K562 (cell line): Measurements from ENCODE around the gene SH3BP2. TPM values are rescaled to one million over a fixed set of nuclear protein-coding genes. Genes with fewer than 3 reads are reported as not detected.
A peak's percentile ranks its signal among the peaks of the same experiment; 100 is the strongest.

ENCODE experiments used
- BCL6 ChIP-seq: fragments of 250-450 bp; sonication (Bioruptor Pico); IDR thresholded peaks from 2 replicates; pipeline ENCODE4 v1.4.0; 2020
- CBX3 ChIP-seq, 2 experiments: IDR thresholded peaks; 1 replicate in 1 of 2; 2 replicates in 1 of 2; pipeline ENCODE4 v1.6.1; 2012; ENCODE audit warnings: inconsistent platforms in 2 of 2, low read length in 2 of 2, borderline replicate concordance in 1 of 2, control low read depth in 1 of 2
- EGR1 ChIP-seq: fragments of 450-650 bp; conservative IDR thresholded peaks from 2 replicates; pipeline ENCODE4 v1.6.1; 2017; ENCODE audit warnings: mild to moderate bottlenecking
- HDAC2 ChIP-seq: fragments of 450-650 bp; IDR thresholded peaks from 2 replicates; pipeline ENCODE4 v1.6.1; 2016; ENCODE audit warnings: mild to moderate bottlenecking
- HNRNPLL ChIP-seq: fragments of 200-400 bp; formaldehyde crosslinking; IDR thresholded peaks from 2 replicates; pipeline ENCODE4 v1.6.1; 2017; ENCODE audit warnings: low read length, low read depth, mild to moderate bottlenecking; ENCODE audit not compliant: poor library complexity, severe bottlenecking
- PML ChIP-seq: IDR thresholded peaks from 2 replicates; pipeline ENCODE4 v1.6.1; 2012; ENCODE audit warnings: low read length, inconsistent platforms
- POLR2G ChIP-seq: fragments of 200-400 bp; formaldehyde crosslinking; IDR thresholded peaks from 2 replicates; pipeline ENCODE4 v1.6.1; 2017; ENCODE audit warnings: low read depth, mild to moderate bottlenecking, antibody characterized with exemption, low read length, moderate library complexity
- TAF1 ChIP-seq: IDR thresholded peaks from 2 replicates; pipeline ENCODE4 v1.6.1; 2011; ENCODE audit warnings: mild to moderate bottlenecking, low read length, moderate library complexity; ENCODE audit not compliant: insufficient read depth, control insufficient read depth, severe bottlenecking; ENCODE audit errors: extremely low read depth
- XRCC4 ChIP-seq: IDR thresholded peaks from one replicate; pipeline ENCODE4 v1.6.1; 2011; ENCODE audit not compliant: insufficient read depth, insufficient read length; ENCODE audit errors: extremely low read depth
- ZNF224 ChIP-seq: sonication (generic); formaldehyde crosslinking; IDR thresholded peaks from 2 replicates; pipeline ENCODE4 v1.8.0; 2022; ENCODE audit warnings: mild to moderate bottlenecking, missing genetic modification reagents
- ZNF584 ChIP-seq: fragments of 200-800 bp; sonication (Bioruptor generic); IDR thresholded peaks from 2 replicates; pipeline ENCODE4 v1.6.1; 2016; ENCODE audit warnings: low read depth, mild to moderate bottlenecking, missing genetic modification characterization, missing compliant biosample characterization
- ZNF780A ChIP-seq: fragments of 250-450 bp; sonication (Bioruptor Pico); IDR thresholded peaks from 2 replicates; pipeline ENCODE4 v1.5.0; 2021; ENCODE audit warnings: mild to moderate bottlenecking
- polyA plus RNA-seq, 8 experiments: library from polyadenylated mRNA; depleted of rRNA in 4 of 8; stranded (reverse) in 5 of 8; unstranded in 3 of 8; fragments of >200 nt; fragmentation: Nextera tagmentation in 2 of 8; fragmentation: Illumina TruSeq in 1 of 8; extraction: Ambion mirVana in 2 of 8; extraction: Trizol in 1 of 8; gene quantifications; 2 replicates each; pipeline versions ENCODE4 v1.2.1 to v1.2.3, GENCODE V29; 2011 to 2014; ENCODE audit warnings: inconsistent platforms in 1 of 8, missing spikeins in 1 of 8
- total RNA-seq, 7 experiments: library from RNA; depleted of rRNA in 6 of 7; stranded (reverse); fragments of >200 nt in 6 of 7; fragmentation: Illumina TruSeq in 2 of 7; extraction: Trizol in 2 of 7; gene quantifications; 2 replicates each; pipeline versions ENCODE4 v1.2.1 to v1.2.3, GENCODE V29; 2011 to 2021; ENCODE audit warnings: low replicate concordance in 1 of 7
- TF ChIP-seq, protein P1 (sequence below): sonication (generic); formaldehyde crosslinking; IDR thresholded peaks from 2 replicates; pipeline ENCODE4 v1.8.0; 2022; ENCODE audit warnings: mild to moderate bottlenecking, missing genetic modification reagents
- TF ChIP-seq, protein P2 (sequence below): fragments of 250-450 bp; sonication (Bioruptor Pico); IDR thresholded peaks from 2 replicates; pipeline ENCODE4 v1.4.0; 2020; ENCODE audit warnings: mild to moderate bottlenecking, moderate library complexity, borderline replicate concordance
- TF ChIP-seq, protein P3 (sequence below): fragments of 450-650 bp; IDR thresholded peaks from 2 replicates; pipeline ENCODE4 v1.6.1; 2016; ENCODE audit warnings: mild to moderate bottlenecking
- TF ChIP-seq, protein P4 (sequence below): fragments of 250-450 bp; sonication (Bioruptor Pico); IDR thresholded peaks from 2 replicates; pipeline ENCODE4 v1.4.0; 2020; ENCODE audit warnings: mild to moderate bottlenecking, moderate library complexity
- TF ChIP-seq, protein P5 (sequence below): fragments of 200-800 bp; sonication (Bioruptor generic); IDR thresholded peaks from 2 replicates; pipeline ENCODE4 v1.6.1; 2017; ENCODE audit warnings: missing genetic modification characterization, missing compliant biosample characterization

Gene SH3BP2
- total and polyA plus RNA-seq, 9 of the 15 experiments (the other 6 are each of a cell fraction or from before 2014, with no cell fraction given): 0.34 to 16.0 (median 5.1) TPM

DNA sequence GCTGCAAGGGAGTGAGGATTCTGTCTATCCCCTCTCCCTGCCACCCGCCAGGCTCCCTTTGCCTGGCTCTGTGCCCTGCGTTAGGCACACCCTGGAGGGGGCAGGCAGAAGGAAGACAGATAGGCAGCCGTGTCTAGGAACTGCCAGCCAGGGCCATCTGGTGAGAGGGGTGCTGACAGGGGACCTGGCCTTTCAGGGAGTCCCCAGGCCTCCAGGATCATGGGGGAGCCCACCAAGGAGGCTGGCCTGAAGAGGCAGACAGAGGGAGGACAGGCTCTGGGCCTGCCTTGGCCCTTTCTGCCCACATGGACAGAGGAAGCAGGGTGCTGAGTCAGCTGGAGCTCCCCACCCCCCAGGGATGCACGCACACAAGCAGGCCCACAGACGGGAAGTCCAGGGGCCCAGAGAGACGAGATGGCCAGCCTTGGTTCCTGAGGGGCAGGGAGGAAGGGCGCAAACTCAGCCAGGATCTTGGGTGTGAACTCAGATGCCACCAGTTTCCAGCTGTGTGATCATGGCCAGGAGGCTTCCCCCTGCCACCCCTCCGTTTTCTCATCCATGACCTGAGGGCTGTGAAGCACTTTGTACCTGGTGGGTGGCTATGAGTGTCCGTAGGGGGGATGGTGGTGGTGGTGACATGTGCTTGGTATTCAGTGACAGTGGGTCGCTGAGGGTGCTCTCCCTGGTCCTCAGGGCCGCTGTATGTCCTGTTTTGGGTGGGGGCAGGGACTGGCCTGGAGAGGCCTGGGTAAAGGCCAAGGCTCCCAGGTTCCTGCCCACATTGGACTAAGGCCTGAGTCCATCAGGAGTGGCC is 1.8 kb downstream of the SH3BP2 start (continued):
- TF ChIP-seq, protein P1, sequence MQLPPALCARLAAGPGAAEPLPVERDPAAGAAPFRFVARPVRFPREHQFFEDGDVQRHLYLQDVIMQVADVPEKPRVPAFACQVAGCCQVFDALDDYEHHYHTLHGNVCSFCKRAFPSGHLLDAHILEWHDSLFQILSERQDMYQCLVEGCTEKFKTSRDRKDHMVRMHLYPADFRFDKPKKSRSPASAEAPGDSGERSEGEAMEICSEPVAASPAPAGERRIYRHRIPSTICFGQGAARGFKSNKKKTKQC: no peak
- TF ChIP-seq HNRNPLL (no peak), EGR1 (0 out of 2 replicates have a peak, but pooled peaks have one; percentile 8), ZNF584 (CRISPR knock-in tag) (no peak), CBX3 (IDR thresholded peaks at IDR 0.05; ENCODE audit: borderline replicate concordance in 1 of 2, low read length in 2 of 2) (no peak), ZNF780A (CRISPR knock-in tag) (no peak), ZNF224 (CRISPR knock-in tag) (no peak), PML (no peak), HDAC2 (peak; percentile 16; the same call in 1 of the 2 replicates), TAF1 (no peak), POLR2G (0 out of 2 replicates have a peak, but pooled peaks have one; percentile 47), XRCC4 (no peak), BCL6 (no peak)
- TF ChIP-seq, protein P2, sequence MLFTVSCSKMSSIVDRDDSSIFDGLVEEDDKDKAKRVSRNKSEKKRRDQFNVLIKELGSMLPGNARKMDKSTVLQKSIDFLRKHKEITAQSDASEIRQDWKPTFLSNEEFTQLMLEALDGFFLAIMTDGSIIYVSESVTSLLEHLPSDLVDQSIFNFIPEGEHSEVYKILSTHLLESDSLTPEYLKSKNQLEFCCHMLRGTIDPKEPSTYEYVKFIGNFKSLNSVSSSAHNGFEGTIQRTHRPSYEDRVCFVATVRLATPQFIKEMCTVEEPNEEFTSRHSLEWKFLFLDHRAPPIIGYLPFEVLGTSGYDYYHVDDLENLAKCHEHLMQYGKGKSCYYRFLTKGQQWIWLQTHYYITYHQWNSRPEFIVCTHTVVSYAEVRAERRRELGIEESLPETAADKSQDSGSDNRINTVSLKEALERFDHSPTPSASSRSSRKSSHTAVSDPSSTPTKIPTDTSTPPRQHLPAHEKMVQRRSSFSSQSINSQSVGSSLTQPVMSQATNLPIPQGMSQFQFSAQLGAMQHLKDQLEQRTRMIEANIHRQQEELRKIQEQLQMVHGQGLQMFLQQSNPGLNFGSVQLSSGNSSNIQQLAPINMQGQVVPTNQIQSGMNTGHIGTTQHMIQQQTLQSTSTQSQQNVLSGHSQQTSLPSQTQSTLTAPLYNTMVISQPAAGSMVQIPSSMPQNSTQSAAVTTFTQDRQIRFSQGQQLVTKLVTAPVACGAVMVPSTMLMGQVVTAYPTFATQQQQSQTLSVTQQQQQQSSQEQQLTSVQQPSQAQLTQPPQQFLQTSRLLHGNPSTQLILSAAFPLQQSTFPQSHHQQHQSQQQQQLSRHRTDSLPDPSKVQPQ: no peak
- TF ChIP-seq, protein P3, sequence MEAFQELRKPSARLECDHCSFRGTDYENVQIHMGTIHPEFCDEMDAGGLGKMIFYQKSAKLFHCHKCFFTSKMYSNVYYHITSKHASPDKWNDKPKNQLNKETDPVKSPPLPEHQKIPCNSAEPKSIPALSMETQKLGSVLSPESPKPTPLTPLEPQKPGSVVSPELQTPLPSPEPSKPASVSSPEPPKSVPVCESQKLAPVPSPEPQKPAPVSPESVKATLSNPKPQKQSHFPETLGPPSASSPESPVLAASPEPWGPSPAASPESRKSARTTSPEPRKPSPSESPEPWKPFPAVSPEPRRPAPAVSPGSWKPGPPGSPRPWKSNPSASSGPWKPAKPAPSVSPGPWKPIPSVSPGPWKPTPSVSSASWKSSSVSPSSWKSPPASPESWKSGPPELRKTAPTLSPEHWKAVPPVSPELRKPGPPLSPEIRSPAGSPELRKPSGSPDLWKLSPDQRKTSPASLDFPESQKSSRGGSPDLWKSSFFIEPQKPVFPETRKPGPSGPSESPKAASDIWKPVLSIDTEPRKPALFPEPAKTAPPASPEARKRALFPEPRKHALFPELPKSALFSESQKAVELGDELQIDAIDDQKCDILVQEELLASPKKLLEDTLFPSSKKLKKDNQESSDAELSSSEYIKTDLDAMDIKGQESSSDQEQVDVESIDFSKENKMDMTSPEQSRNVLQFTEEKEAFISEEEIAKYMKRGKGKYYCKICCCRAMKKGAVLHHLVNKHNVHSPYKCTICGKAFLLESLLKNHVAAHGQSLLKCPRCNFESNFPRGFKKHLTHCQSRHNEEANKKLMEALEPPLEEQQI: no peak
- TF ChIP-seq, protein P4, sequence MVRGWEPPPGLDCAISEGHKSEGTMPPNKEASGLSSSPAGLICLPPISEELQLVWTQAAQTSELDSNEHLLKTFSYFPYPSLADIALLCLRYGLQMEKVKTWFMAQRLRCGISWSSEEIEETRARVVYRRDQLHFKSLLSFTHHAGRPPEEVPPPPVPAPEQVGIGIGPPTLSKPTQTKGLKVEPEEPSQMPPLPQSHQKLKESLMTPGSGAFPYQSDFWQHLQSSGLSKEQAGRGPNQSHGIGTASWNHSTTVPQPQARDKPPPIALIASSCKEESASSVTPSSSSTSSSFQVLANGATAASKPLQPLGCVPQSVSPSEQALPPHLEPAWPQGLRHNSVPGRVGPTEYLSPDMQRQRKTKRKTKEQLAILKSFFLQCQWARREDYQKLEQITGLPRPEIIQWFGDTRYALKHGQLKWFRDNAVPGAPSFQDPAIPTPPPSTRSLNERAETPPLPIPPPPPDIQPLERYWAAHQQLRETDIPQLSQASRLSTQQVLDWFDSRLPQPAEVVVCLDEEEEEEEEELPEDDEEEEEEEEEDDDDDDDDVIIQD (CRISPR knock-in tag): no peak
- TF ChIP-seq, protein P5, sequence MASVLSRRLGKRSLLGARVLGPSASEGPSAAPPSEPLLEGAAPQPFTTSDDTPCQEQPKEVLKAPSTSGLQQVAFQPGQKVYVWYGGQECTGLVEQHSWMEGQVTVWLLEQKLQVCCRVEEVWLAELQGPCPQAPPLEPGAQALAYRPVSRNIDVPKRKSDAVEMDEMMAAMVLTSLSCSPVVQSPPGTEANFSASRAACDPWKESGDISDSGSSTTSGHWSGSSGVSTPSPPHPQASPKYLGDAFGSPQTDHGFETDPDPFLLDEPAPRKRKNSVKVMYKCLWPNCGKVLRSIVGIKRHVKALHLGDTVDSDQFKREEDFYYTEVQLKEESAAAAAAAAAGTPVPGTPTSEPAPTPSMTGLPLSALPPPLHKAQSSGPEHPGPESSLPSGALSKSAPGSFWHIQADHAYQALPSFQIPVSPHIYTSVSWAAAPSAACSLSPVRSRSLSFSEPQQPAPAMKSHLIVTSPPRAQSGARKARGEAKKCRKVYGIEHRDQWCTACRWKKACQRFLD: peak; percentile 44; the same call in 1 of the 2 replicates
